HEK293T (cell line): Measurements from ENCODE around the gene C10orf71.

Experiments
- CTCF ChIA-PET: fragments of 350-600 bp; formaldehyde crosslinking; extraction: SDS; loops from one replicate; lab custom pipeline; 2021; ENCODE audit warnings: antibody characterized with exemption, inconsistent platforms; lab: Yijun Ruan, JAX
- POLR2A ChIA-PET: fragments of 350-600 bp; formaldehyde crosslinking; extraction: SDS; loops from one replicate; lab custom pipeline; 2020; ENCODE audit warnings: antibody characterized with exemption, inconsistent platforms; lab: Yijun Ruan, JAX
- DNase-seq: peaks from one replicate; pipeline ENCODE4 v3.0.0; 2012; ENCODE audit warnings: mixed read lengths; ENCODE audit errors: extremely low spot score
- ARNT ChIP-seq: fragments of 450-650 bp; IDR thresholded peaks from 2 replicates; pipeline ENCODE4 v1.6.1; 2017; ENCODE audit warnings: mild to moderate bottlenecking
- BHLHE40 ChIP-seq: fragments of 450-650 bp; IDR thresholded peaks from 2 replicates; pipeline ENCODE4 v1.6.1; 2016; ENCODE audit warnings: mild to moderate bottlenecking, moderate library complexity, borderline replicate concordance
- CTBP1 ChIP-seq: fragments of 450-650 bp; IDR thresholded peaks from 2 replicates; pipeline ENCODE4 v1.6.1; 2016; ENCODE audit warnings: borderline replicate concordance
- ELF4 ChIP-seq: fragments of 450-650 bp; IDR thresholded peaks from 2 replicates; pipeline ENCODE4 v1.6.1; 2017; ENCODE audit warnings: antibody characterized with exemption
- FOXA1 ChIP-seq: fragments of 450-650 bp; IDR thresholded peaks from 2 replicates; pipeline ENCODE4 v1.6.1; 2016; ENCODE audit warnings: mild to moderate bottlenecking
- FOXK2 ChIP-seq: fragments of 450-650 bp; IDR thresholded peaks from 2 replicates; pipeline ENCODE4 v1.6.1; 2016; ENCODE audit warnings: mild to moderate bottlenecking
- FOXM1 ChIP-seq: fragments of 450-650 bp; IDR thresholded peaks from 2 replicates; pipeline ENCODE4 v1.6.1; 2017; ENCODE audit warnings: mild to moderate bottlenecking, borderline replicate concordance
- HDGF ChIP-seq: fragments of 450-650 bp; IDR thresholded peaks from 2 replicates; pipeline ENCODE4 v1.6.1; 2017; ENCODE audit warnings: antibody characterized with exemption, borderline replicate concordance
- L3MBTL2 ChIP-seq: fragments of 450-650 bp; conservative IDR thresholded peaks from 2 replicates; pipeline ENCODE4 v1.6.1; 2016; ENCODE audit warnings: mild to moderate bottlenecking
- LEF1 ChIP-seq: fragments of 450-650 bp; IDR thresholded peaks from 2 replicates; pipeline ENCODE4 v1.6.1; 2017; ENCODE audit warnings: mild to moderate bottlenecking, borderline replicate concordance
- NFRKB ChIP-seq: fragments of 450-650 bp; IDR thresholded peaks from 2 replicates; pipeline ENCODE4 v1.6.1; 2016; ENCODE audit warnings: mild to moderate bottlenecking, moderate library complexity
- PKNOX1 ChIP-seq: fragments of 450-650 bp; IDR thresholded peaks from 2 replicates; pipeline ENCODE4 v1.6.1; 2016
- SP1 ChIP-seq: fragments of 450-650 bp; IDR thresholded peaks from 2 replicates; pipeline ENCODE4 v1.6.1; 2017
- SUZ12 ChIP-seq: fragments of 450-650 bp; IDR thresholded peaks from 2 replicates; pipeline ENCODE4 v1.6.1; 2016; ENCODE audit warnings: mild to moderate bottlenecking
- TARDBP ChIP-seq: fragments of 450-650 bp; IDR thresholded peaks from 2 replicates; pipeline ENCODE4 v1.6.1; 2016
- ZNF384 ChIP-seq: fragments of 450-650 bp; IDR thresholded peaks from 2 replicates; pipeline ENCODE4 v1.6.1; 2016

The C10orf71 gene

GRCh38 chr10:49357910-49358309 lies 58.9 kb downstream of the C10orf71 start:
- POLR2A ChIA-PET, result no interaction called here
- TF ChIP-seq ARNT, result no peak
- TF ChIP-seq PKNOX1, result no peak
- TF ChIP-seq ELF4, result no peak
- TF ChIP-seq FOXA1, result no peak
- TF ChIP-seq TARDBP, result no peak
- TF ChIP-seq NFRKB, result no peak
- TF ChIP-seq SP1, result no peak
- no peak for TF ChIP-seq HDGF
- TF ChIP-seq FOXM1, result no peak
- TF ChIP-seq CTBP1, result no peak
- TF ChIP-seq LEF1, result no peak
- TF ChIP-seq SUZ12, result no peak
- TF ChIP-seq ZNF384, result no peak
- TF ChIP-seq L3MBTL2, result no peak
- TF ChIP-seq BHLHE40, result no peak
- TF ChIP-seq FOXK2, result no peak
- no peak for DNase-seq
- CTCF ChIA-PET, result no interaction called here

DNA sequence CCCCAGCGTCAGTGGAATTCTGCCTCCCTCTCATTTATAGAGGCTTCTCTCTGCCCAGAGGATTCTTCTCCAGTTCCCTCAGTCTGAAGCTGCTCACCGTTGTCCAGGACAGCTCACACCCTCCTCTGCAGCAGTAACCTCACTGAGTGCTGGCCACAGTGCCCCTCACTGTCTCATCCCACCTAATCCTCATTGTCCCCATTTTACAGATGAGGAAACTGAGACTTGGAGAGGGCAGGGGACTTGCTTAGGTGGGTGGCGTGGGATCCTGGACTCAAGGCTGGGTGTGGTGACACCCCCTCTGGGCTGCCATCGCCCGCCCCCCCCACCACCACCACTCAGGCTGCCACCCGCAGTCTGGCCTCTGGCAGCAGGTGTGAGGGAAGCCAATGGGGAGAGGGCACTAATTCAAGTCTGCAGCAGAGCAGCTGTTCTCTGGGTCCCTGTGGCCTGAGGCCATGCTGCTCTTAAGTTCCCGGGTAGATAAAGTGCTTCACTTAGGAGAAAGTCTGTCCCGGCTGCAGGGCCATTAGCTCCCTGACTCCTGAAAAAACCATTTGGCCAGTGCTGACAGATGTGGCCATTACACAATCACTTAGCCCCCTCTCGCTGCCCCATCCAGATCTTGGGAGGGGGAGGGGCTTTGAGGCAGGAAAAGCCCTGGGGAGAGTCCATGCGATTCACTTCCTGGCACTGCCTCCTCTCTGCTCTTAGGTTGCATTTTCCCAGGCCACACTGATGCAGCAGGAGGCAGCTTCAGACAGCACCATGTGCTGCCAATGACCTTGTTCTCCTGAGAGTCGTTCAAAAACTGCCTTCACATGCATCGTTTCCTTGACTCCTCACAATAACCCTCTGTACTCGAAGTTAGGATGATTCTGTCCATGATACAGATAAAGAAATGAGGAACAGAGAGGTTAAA lies 60.6 kb downstream of the C10orf71 start:
- no peak for DNase-seq
- CTCF ChIA-PET, result no interaction called here
- TF ChIP-seq ARNT (no peak), NFRKB (no peak), ELF4 (no peak)
- POLR2A ChIA-PET, result no interaction called here

GRCh38 chr10:49360271-49361177 lies 61.6 kb downstream of the C10orf71 start:
- no peak for DNase-seq
- CTCF ChIA-PET, result no interaction called here
- TF ChIP-seq ARNT (no peak), FOXM1 (no peak), ZNF384 (no peak), L3MBTL2 (no peak), SUZ12 (no peak), LEF1 (no peak), SP1 (no peak), TARDBP (no peak)
- POLR2A ChIA-PET, result no interaction called here

DNA sequence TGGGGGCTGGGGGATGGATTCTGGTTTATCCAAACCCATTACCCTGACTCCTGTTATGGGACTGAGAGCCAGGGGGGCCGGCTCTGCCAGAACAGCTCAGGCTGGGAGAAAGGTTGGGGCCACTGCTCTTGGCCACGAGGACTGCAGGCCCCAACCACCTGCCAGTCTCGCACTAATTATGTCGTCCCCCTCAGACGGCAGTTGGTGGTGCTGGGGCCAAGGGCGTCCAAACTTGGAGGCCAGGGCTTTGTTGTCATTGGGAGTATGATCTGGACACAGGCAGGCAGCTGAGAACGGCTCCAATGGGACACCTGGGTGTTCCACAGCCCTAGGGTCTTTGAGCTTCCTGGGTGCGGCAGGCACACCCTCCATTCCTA lies 62.2 kb downstream of the C10orf71 start:
- DNase-seq, result no peak
- no peak for TF ChIP-seq ARNT
- no peak for TF ChIP-seq HDGF
- TF ChIP-seq L3MBTL2, result no peak
- TF ChIP-seq FOXA1, result no peak
- no peak for TF ChIP-seq PKNOX1
- no peak for TF ChIP-seq FOXM1
- TF ChIP-seq NFRKB, result no peak
- no peak for TF ChIP-seq TARDBP
- TF ChIP-seq BHLHE40, result no peak
- no peak for TF ChIP-seq ZNF384
- no peak for TF ChIP-seq ELF4
- TF ChIP-seq FOXK2, result no peak
- TF ChIP-seq SP1, result no peak
- TF ChIP-seq LEF1, result no peak
- no peak for TF ChIP-seq SUZ12
- TF ChIP-seq CTBP1, result no peak
- ChIA-PET POLR2A (no interaction called here), CTCF (no interaction called here)

DNA sequence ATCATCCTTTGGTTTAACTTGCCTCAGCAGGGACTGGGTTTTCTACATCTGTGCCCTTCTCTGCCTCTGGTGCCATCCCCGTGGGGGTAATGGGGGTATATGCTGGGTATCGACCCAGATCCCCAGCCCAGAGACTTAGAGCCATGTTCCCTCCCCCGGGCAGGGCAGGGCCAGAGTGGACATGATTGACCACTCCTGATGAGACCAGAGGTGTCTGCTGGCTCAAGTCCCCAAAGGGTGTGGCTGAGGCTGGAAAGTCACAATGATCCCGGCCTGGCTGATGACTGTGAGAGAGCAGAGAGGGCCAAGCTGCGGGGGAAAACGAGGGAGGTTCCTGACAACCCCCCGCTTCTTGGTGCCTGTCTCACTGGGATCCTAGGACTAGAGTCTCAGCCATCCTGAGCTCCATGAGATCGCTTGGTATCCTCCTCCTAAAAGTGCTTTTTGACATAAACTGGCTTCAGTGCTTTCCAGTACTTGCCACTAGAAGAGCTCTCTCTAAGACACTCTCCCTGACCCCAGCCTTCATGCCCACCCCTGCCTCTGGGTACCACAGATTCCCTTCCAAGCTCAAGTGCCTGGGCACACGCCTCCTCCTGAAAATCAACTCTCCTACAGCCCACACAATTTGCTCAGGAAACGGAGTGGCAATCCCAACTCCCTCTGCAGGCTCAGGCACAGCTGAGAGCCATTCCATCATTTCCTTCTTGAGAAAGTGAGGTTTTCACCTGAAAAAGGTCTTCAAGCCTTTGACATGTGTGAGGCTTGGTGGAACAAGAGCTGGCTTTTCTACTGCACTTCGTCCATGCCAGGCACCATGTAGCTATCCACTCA lies 63.0 kb downstream of the C10orf71 start:
- POLR2A ChIA-PET, result interaction anchor here (0.6 kb wide), 1 partner anchor 372 kb away, joined by 3 read pairs; no protein-coding TSS in a partner anchor
- DNase-seq, result no peak
- no peak for TF ChIP-seq BHLHE40
- TF ChIP-seq LEF1, result no peak
- TF ChIP-seq CTBP1, result no peak
- TF ChIP-seq PKNOX1, result no peak
- TF ChIP-seq SUZ12, result no peak
- TF ChIP-seq FOXK2, result no peak
- no peak for TF ChIP-seq ELF4
- TF ChIP-seq ZNF384, result no peak
- no peak for TF ChIP-seq TARDBP
- TF ChIP-seq FOXA1, result no peak
- no peak for TF ChIP-seq NFRKB
- CTCF ChIA-PET, result no interaction called here
